Central memory CD8-positive, alpha-beta T cell (primary cell): Measurements from ENCODE around the gene OR12D2.
"Not testable (repeated sequence)": the region's sequence is repeated elsewhere in the genome, so short reads cannot be mapped to it uniquely, and the experiment has no call there.

ENCODE experiments used
- ATAC-seq: fragments of 150-1000 bp; cut with Tn5 transposase; replicated peaks from 2 replicates; pipeline ENCODE4 v1.10.0; 2022; ENCODE audit warnings: mild to moderate bottlenecking, moderate FRiP score, moderate number of reproducible peaks; ENCODE audit not compliant: poor library complexity, severe bottlenecking; ENCODE audit errors: extremely low read depth
- DNase-seq, 2 donors: peaks; one replicate each; pipeline ENCODE4 v3.0.0; 2021; ENCODE audit warnings: low spot score in 2 of 2
- H3K27ac Mint-ChIP-seq: one replicate; pipeline ENCODE4 v1.8.0; 2022; ENCODE audit warnings: low read depth, mild to moderate bottlenecking, moderate library complexity, mixed read lengths
- H3K27me3 Mint-ChIP-seq: one replicate; pipeline ENCODE4 v1.8.0; 2022; ENCODE audit warnings: mixed read lengths
- H3K36me3 Mint-ChIP-seq: one replicate; pipeline ENCODE4 v1.8.0; 2022; ENCODE audit warnings: mild to moderate bottlenecking, moderate library complexity, mixed read lengths; ENCODE audit not compliant: insufficient read depth
- H3K4me1 Mint-ChIP-seq: one replicate; pipeline ENCODE4 v1.8.0; 2022; ENCODE audit warnings: mixed read lengths
- H3K4me3 Mint-ChIP-seq: one replicate; pipeline ENCODE4 v1.8.0; 2022; ENCODE audit warnings: mild to moderate bottlenecking, moderate library complexity, mixed read lengths
- H3K9me3 Mint-ChIP-seq: one replicate; pipeline ENCODE4 v1.8.0; 2022; ENCODE audit warnings: mixed read lengths

Gene OR12D2

DNA sequence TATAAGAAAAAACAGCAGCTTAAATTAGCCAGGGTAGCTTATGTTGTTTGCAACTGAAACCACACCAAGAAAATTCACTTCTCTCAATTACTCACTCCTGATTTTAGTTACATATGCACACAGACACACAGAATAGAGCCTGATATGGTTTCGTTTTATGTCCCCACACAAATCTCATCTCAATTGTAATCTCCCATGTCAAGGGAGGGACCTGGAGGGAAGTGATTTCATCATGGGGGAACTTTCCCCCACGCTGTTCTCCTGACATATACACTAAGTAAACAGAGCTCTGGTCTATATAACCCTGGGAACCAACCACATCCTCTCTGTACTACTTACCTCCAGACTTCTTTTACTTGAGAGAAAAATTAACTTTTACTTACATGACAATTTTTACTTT, 29.1 kb downstream of the OR12D2 start:
- Mint-ChIP-seq H3K36me3 (peaks cover 1% of the 10 kb centered on the region), H3K27ac (no peak overlapping the region), H3K9me3 (no peaks in the 10 kb centered on the region), H3K4me3 (no peak overlapping the region), H3K27me3 (peaks cover 76% of the 10 kb centered on the region), H3K4me1 (no peaks in the 10 kb centered on the region)
- no peak for ATAC-seq
- DNase-seq: no peak

DNA sequence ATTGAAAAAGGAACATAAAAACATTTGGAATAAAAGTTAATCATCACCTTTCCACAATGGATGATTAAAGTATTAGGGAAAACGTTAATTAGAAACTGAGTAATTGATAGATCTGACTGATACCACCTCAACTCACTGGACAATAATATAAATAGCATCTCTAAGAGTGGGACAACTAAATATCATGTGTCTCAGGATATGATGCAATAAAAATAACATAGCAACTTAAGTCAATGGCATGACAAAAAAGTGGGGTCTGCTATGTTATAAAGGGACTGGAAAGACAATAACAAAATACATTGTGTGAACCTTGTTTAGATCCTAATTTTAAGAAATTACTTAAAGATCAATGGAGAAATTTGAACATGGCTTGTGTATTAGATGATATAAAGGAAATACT, 29.6 kb downstream of the OR12D2 start:
- no peak for ATAC-seq
- Mint-ChIP-seq H3K27ac (no peak overlapping the region), H3K9me3 (no peaks in the 10 kb centered on the region), H3K4me3 (no peak overlapping the region), H3K27me3 (peaks cover 71% of the 10 kb centered on the region), H3K4me1 (no peaks in the 10 kb centered on the region), H3K36me3 (peaks cover 1% of the 10 kb centered on the region)
- no peak for DNase-seq

DNA sequence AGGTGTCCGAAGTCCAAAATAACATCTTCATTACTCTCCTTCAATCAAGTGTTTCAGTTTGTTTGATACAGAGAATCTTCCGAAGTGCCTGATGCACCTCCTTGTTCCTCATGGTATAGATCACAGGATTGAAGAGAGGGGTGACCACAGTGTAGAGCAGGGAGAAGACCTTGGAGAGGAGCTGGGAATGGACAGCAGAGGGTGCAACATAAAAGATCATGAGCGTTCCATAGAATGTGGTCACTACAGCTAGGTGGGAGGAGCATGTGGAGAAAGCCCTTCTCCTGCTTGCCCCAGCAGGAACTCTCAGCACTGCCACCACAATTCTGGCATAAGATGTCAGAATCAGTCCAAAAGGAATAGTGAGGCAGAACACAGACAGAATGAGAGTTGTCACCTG, 31.2 kb downstream of the OR12D2 start:
- Mint-ChIP-seq H3K27me3 (peaks cover 61% of the 10 kb centered on the region), H3K36me3 (peaks cover 1% of the 10 kb centered on the region), H3K4me1 (no peaks in the 10 kb centered on the region), H3K9me3 (no peaks in the 10 kb centered on the region), H3K27ac (no peak overlapping the region), H3K4me3 (no peak overlapping the region)
- no peak for ATAC-seq
- no peak for DNase-seq

DNA sequence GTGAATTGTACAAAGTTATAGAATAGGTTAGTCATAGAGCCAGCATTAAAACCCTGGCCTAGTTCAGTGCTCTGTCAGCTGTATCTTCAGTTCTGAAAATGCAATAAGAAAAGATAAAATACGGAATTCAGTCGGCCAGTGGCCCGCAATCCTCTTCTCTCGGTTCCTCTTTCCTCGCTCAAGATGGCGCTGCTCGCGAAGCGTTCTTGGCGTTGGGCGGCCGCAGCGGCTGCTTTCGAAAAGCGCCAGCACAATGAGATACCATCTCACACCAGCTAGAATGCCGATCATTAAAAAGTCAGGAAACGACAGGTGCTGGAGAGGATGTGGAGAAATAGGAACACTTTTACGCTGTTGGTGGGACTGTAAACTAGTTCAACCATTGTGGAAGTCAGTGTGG, 41.3 kb downstream of the OR12D2 start:
- DNase-seq, H3K36me3 Mint-ChIP-seq, ATAC-seq, H3K27ac Mint-ChIP-seq, H3K4me3 Mint-ChIP-seq, H3K4me1 Mint-ChIP-seq: not testable (repeated sequence)
- peaks cover 83% of the 10 kb centered on the region for H3K27me3 Mint-ChIP-seq
- H3K9me3 Mint-ChIP-seq: peaks cover 10% of the 10 kb centered on the region

DNA sequence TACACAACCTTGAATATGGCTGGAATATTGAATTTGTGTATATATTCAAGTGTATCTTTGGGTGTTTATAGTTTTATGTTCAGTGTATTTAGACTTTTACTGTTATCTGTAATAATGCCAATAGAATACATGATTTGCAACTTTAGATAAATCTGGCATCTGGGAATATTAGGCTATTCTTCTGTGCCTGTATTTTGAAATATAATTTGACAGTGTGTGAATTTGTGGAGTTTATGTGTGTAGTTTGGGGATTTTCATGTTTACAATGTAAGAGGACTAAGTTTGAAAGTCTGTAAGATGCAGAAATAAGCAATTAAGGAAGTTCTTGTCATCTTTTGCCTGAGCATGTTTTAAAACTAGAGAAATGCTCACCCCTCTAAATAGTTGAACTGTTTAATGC, 43.6 kb downstream of the OR12D2 start, which contains the start of gene OR10C1:
Gene OR10C1 (plus strand): TSS at position 301 of the 400 bp plus-strand sequence. CDS start 710 bp downstream, outside the sequence.
- Mint-ChIP-seq H3K4me3 (no peak within 1 kb of the TSS), H3K27me3 (peaks cover 81% of the 10 kb centered on the region), H3K27ac (no peak within 1 kb of the TSS), H3K36me3 (no peaks in the 10 kb centered on the region), H3K4me1 (no peaks in the 10 kb centered on the region), H3K9me3 (peaks cover 6% of the 10 kb centered on the region)
- DNase-seq (no peak), ATAC-seq (no peak)

DNA sequence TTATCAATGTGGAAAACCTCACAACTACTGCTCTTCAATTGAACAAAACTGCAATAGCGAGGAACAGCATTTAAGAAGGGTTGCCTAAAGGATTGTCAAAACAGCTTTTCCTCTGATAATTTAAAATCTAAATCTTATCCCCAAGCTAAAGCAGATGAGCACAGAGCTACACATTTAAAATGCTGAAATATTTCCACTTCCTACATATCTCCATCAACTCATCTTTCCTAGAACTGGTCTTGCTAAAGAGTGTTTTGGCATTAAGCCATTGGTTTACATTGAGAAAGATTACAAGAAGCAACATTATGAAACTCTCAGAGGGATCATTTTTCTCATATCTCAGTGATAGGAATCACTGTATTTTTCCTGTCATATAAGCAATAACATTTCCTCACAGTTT, 47.3 kb downstream of the OR12D2 start:
- H3K36me3 Mint-ChIP-seq: no peaks in the 10 kb centered on the region
- ATAC-seq (no peak), DNase-seq (no peak)
- H3K27me3 Mint-ChIP-seq: peaks cover 93% of the 10 kb centered on the region
- no peaks in the 10 kb centered on the region for H3K9me3 Mint-ChIP-seq
- no peak overlapping the region for H3K4me3 Mint-ChIP-seq
- H3K27ac Mint-ChIP-seq: no peak overlapping the region
- no peaks in the 10 kb centered on the region for H3K4me1 Mint-ChIP-seq

DNA sequence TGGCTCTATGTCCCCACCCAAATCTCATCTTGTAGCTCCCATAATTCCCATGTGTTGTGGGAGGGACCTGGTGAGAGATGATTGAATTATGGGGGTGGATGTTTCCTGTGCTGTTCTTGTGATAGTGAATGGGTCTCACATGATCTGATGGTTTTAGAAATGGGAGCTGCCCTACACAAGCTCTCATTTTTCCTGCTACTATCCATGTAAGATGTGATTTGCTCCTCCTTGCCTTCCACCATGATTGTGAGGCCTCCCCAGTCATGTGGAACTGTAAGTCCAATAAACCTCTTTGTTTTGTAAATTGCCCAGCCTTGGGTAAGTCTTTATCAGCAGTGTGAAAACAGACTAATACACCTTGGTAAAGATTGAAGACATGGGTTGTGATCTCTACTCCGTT, 48.6 kb downstream of the OR12D2 start:
- not testable (repeated sequence) for DNase-seq, H3K27ac Mint-ChIP-seq, H3K36me3 Mint-ChIP-seq, H3K4me3 Mint-ChIP-seq, H3K9me3 Mint-ChIP-seq, ATAC-seq, H3K4me1 Mint-ChIP-seq
- peaks cover 97% of the 10 kb centered on the region for H3K27me3 Mint-ChIP-seq
